Mammary epithelial cell (primary cell): ENCODE results near the gene GPR31.
"Not testable (repeated sequence)": the region's sequence is repeated elsewhere in the genome, so short reads cannot be mapped to it uniquely, and the experiment has no call there.

Experiments used
- CTCF ChIP-seq, 2 donors: IDR thresholded peaks in 1 of 2; conservative IDR thresholded peaks in 1 of 2; 2 replicates each; pipeline ENCODE4 v1.5.1; 2011 to 2012; ENCODE audit warnings: inconsistent platforms in 2 of 2, low read length in 2 of 2, mild to moderate bottlenecking in 2 of 2, control low read depth in 1 of 2, low read depth in 1 of 2; ENCODE audit not compliant: insufficient read depth in 1 of 2; ENCODE audit errors: extremely low read depth in 1 of 2
- EZH2 ChIP-seq: IDR thresholded peaks from 2 replicates; pipeline ENCODE4 v1.6.1; 2012; ENCODE audit warnings: low read length, inconsistent platforms, borderline replicate concordance

GRCh38 chr6:167193515-167194125, 35.8 kb upstream of the GPR31 start:
- not testable (repeated sequence) for TF ChIP-seq CTCF (conservative IDR thresholded peaks at IDR 0.05 in 1 of 2, IDR thresholded peaks at IDR 0.05 in 1 of 2; ENCODE audit: extremely low read depth in 1 of 2, insufficient read depth in 1 of 2, low read depth in 1 of 2, low read length in 2 of 2); EZH2
